Measurements from ENCODE around the gene TNFRSF19. TPM values are rescaled to one million over a fixed set of nuclear protein-coding genes. Genes with fewer than 3 reads are reported as not detected.

Gene TNFRSF19
- total and polyA plus RNA-seq, 2 of the 4 experiments (the other 2 are of a cell fraction) = 18.6 to 26.3 TPM

DNA sequence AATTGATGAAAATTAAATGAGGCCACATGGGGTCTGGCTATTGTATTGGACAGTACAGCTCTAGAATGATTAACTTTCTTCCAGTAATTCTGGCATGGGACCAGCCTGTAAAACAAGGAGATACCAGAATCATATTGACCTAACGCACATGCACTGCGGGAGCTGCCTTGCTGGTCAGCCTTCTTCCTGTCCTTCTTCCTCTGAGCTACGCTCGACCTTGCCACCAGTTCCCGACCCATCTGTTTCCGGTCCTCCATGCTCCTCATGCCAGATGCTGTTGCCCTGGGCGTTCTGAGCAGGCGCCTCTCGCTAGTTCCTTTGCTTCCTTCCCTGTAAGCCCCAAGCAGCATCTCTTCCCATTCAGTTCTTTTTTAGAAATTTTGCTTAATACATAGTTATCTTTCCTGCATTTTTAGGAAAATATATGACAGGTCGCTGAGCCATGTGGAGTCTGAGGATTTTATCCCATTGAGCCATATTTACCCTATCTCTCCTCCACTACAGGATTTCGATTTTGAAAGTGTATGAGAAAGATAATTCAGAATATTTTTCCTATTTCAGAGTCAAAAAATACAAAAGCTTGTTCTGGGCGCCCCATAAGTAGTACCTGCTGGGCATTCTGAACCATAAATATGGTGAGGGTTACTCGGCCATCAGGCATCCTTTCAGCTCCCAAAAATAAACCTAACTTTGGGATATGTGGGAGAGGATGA lies 38.6 kb downstream of the TNFRSF19 start:
- Histone ChIP-seq H3K27ac (ENCODE audit: insufficient read depth, low read length) (peak overlapping the region; percentile 76), H3K4me3 (ENCODE audit: insufficient read depth, low read depth, low read length) (no peak overlapping the region), H2BK120ac (ENCODE audit: low read depth, low read length) (peak overlapping the region; percentile 82), H3K9me1 (ENCODE audit: insufficient read depth, low read length) (peaks cover 8% of the 10 kb centered on the region; the same call in 1 of the 2 replicates), H3K18ac (ENCODE audit: low read depth, low read length) (peak overlapping the region; percentile 63), H3K36me3 (ENCODE audit: control insufficient read depth, insufficient read depth, low read length) (peaks cover 22% of the 10 kb centered on the region; the same call in 1 of the 2 replicates), H3K4me2 (ENCODE audit: low read depth, low read length) (peak overlapping the region; percentile 45), H3K9ac (ENCODE audit: low read depth, low read length) (0 out of 2 replicates have a peak overlapping the region, but pooled peaks have one; percentile 7), H4K5ac (ENCODE audit: low read depth, low read length) (peak overlapping the region; percentile 35), H2AFZ (replicated peaks; ENCODE audit: low read length, poor library complexity) (peak overlapping the region; percentile 41), H3K79me1 (ENCODE audit: low read depth in 1 of 2, low read length in 2 of 2) (peaks cover 4 to 13% of the 10 kb centered on the region in 2 experiments; a peak in 2 of 4 replicates), H3K27me3 (ENCODE audit: control insufficient read depth, insufficient read depth, low read length) (no peaks in the 10 kb centered on the region), H3K56ac (ENCODE audit: extremely low read depth, insufficient read depth, low read length) (no peak overlapping the region; the same call in 1 of the 2 replicates), H2AK9ac (replicated peaks; ENCODE audit: low read depth, low read length, poor library complexity) (peak overlapping the region; percentile 10), H4K8ac (ENCODE audit: low read depth in 2 of 2, low read length in 2 of 2) (peak overlapping the region; percentile 48 to 55; a peak in 3 of 4 replicates), H3K4me1 (ENCODE audit: control insufficient read depth, insufficient read depth, low read length) (peaks cover 18% of the 10 kb centered on the region), H4K91ac (ENCODE audit: insufficient read depth, low read depth, low read length) (peak overlapping the region; percentile 77), H2BK15ac (ENCODE audit: low read depth, low read length) (peak overlapping the region; percentile 60; the same call in 1 of the 3 replicates), H4K20me1 (ENCODE audit: insufficient read depth, low read length) (no peaks in the 10 kb centered on the region), H3K9me3 (ENCODE audit: control insufficient read depth, insufficient read depth, low read length) (no peaks in the 10 kb centered on the region), H3K23ac (ENCODE audit: low read depth, low read length) (peak overlapping the region; percentile 51), H3K4ac (ENCODE audit: low read depth, low read length) (peak overlapping the region; percentile 79), H3K14ac (replicated peaks; ENCODE audit: low read depth, low read length) (peak overlapping the region; percentile 56), H2AK5ac (ENCODE audit: low read depth, low read length) (peak overlapping the region; percentile 81), H2BK20ac (ENCODE audit: low read depth, low read length) (peak overlapping the region; percentile 40; the same call in 1 of the 2 replicates), H2BK5ac (ENCODE audit: low read depth, low read length, poor library complexity, severe bottlenecking) (peak overlapping the region; percentile 75)
- in situ Hi-C loops (cut with MboI; ENCODE audit: low sequenced_read_pairs) = no loop called here
- DNase-seq (peak; percentile 42), ATAC-seq (ENCODE audit: low read depth) (peak; percentile 16; the same call in 1 of the 2 replicates)
- TF ChIP-seq RCOR1 (IDR thresholded peaks at IDR 0.05; ENCODE audit: insufficient replicate concordance, low read length) = no peak
- no peak for TF ChIP-seq BHLHE40 (IDR thresholded peaks at IDR 0.05; ENCODE audit: low read depth, low read length)
- TF ChIP-seq NFE2L2 (IDR thresholded peaks at IDR 0.05; ENCODE audit: low read depth, low read length) = no peak
- no peak for TF ChIP-seq RFX5 (IDR thresholded peaks at IDR 0.05; ENCODE audit: low read depth, low read length)
- no peak for TF ChIP-seq SMC3 (IDR thresholded peaks at IDR 0.05; ENCODE audit: low read depth, low read length)
- TF ChIP-seq POLR2A (IDR thresholded peaks at IDR 0.05; ENCODE audit: low read depth, low read length) = no peak
- ChIA-PET POLR2A (ENCODE audit: unreplicated experiment) (no interaction called here), CTCF (interaction anchor here (0.6 to 1.4 kb wide), 2 partner anchors 30 to 142 kb away, joined by 4 to 5 read pairs; no protein-coding TSS in a partner anchor)
- WGBS, 2 experiments (ENCODE audit: extremely low coverage in 2 of 2, insufficient read length in 1 of 2) = 44% methylated on average over 4 of the region's 13 CpGs; no CpG with 5 or more reads in 1 of the 2 experiments
- no TSS peak for BruUV-seq (replicated peaks)
- intact Hi-C loops (cut with micrococcal nuclease) = no loop called here
- dilution Hi-C loops (cut with HindIII; ENCODE audit: low sequenced_read_pairs, unreplicated experiment) = no loop called here

Measured in IMR-90 (cell line).